Measurements from ENCODE around the gene SAMD7. TPM values are rescaled to one million over a fixed set of nuclear protein-coding genes. Genes with fewer than 3 reads are reported as not detected.

Gene SAMD7
- total RNA-seq, 1 donor from 2014 or later: not detected

- no peak overlapping the region for H3K27ac Mint-ChIP-seq (ENCODE audit: unreplicated experiment)
- no peak for DNase-seq (ENCODE audit: low spot score)
- no peak for TF ChIP-seq CTCF (IDR thresholded peaks at IDR 0.05)
- H3K4me3 Mint-ChIP-seq (ENCODE audit: unreplicated experiment): no peak overlapping the region
- H3K4me1 Mint-ChIP-seq (ENCODE audit: low read depth): no peaks in the 10 kb centered on the region
- H3K9me3 Mint-ChIP-seq (ENCODE audit: low read depth): peaks cover 3% of the 10 kb centered on the region
- no peaks in the 10 kb centered on the region for H3K36me3 Mint-ChIP-seq (ENCODE audit: low read depth)
- peaks cover 8% of the 10 kb centered on the region for H3K27me3 Mint-ChIP-seq (ENCODE audit: low read depth)
Observed at GRCh38 chr3:169907944-169908343, 3.4 kb upstream of the SAMD7 start.

GRCh38 chr3:169913323-169913722 is 2.0 kb downstream of the SAMD7 start:
- TF ChIP-seq CTCF (IDR thresholded peaks at IDR 0.05): no peak
- Mint-ChIP-seq H3K36me3 (ENCODE audit: low read depth) (no peaks in the 10 kb centered on the region), H3K9me3 (ENCODE audit: low read depth) (no peaks in the 10 kb centered on the region), H3K4me1 (ENCODE audit: low read depth) (peaks cover 5% of the 10 kb centered on the region), H3K4me3 (ENCODE audit: unreplicated experiment) (no peak overlapping the region), H3K27ac (ENCODE audit: unreplicated experiment) (no peak overlapping the region), H3K27me3 (ENCODE audit: low read depth) (no peaks in the 10 kb centered on the region)
- no peak for DNase-seq (ENCODE audit: low spot score)

- no peak for TF ChIP-seq CTCF (IDR thresholded peaks at IDR 0.05)
- Mint-ChIP-seq H3K4me3 (ENCODE audit: unreplicated experiment) (no peak overlapping the region), H3K27me3 (ENCODE audit: low read depth) (no peaks in the 10 kb centered on the region), H3K36me3 (ENCODE audit: low read depth) (no peaks in the 10 kb centered on the region), H3K27ac (ENCODE audit: unreplicated experiment) (no peak overlapping the region), H3K4me1 (ENCODE audit: low read depth) (peaks cover 5% of the 10 kb centered on the region), H3K9me3 (ENCODE audit: low read depth) (no peaks in the 10 kb centered on the region)
- DNase-seq (ENCODE audit: low spot score): no peak
Observed at GRCh38 chr3:169914321-169914720, 2.9 kb downstream of the SAMD7 start.

- Mint-ChIP-seq H3K27ac (ENCODE audit: unreplicated experiment) (no peak overlapping the region), H3K27me3 (ENCODE audit: low read depth) (peaks cover 1% of the 10 kb centered on the region), H3K4me3 (ENCODE audit: unreplicated experiment) (no peak overlapping the region), H3K36me3 (ENCODE audit: low read depth) (peaks cover 2% of the 10 kb centered on the region), H3K4me1 (ENCODE audit: low read depth) (no peaks in the 10 kb centered on the region), H3K9me3 (ENCODE audit: low read depth) (no peaks in the 10 kb centered on the region)
- no peak for TF ChIP-seq CTCF (IDR thresholded peaks at IDR 0.05)
- DNase-seq (ENCODE audit: low spot score): no peak
Observed at GRCh38 chr3:169923189-169923588, 11.8 kb downstream of the SAMD7 start.

GRCh38 chr3:169923831-169924230 is 12.5 kb downstream of the SAMD7 start:
- no peaks in the 10 kb centered on the region for H3K9me3 Mint-ChIP-seq (ENCODE audit: low read depth)
- TF ChIP-seq CTCF (IDR thresholded peaks at IDR 0.05): no peak
- no peak overlapping the region for H3K27ac Mint-ChIP-seq (ENCODE audit: unreplicated experiment)
- H3K4me1 Mint-ChIP-seq (ENCODE audit: low read depth): no peaks in the 10 kb centered on the region
- H3K27me3 Mint-ChIP-seq (ENCODE audit: low read depth): peaks cover 1% of the 10 kb centered on the region
- H3K36me3 Mint-ChIP-seq (ENCODE audit: low read depth): peaks cover 2% of the 10 kb centered on the region
- no peak for DNase-seq (ENCODE audit: low spot score)
- no peak overlapping the region for H3K4me3 Mint-ChIP-seq (ENCODE audit: unreplicated experiment)

Data from chondrocyte (in vitro differentiated cells).